ENCODE data around the gene LRRN4.

The LRRN4 gene

DNA sequence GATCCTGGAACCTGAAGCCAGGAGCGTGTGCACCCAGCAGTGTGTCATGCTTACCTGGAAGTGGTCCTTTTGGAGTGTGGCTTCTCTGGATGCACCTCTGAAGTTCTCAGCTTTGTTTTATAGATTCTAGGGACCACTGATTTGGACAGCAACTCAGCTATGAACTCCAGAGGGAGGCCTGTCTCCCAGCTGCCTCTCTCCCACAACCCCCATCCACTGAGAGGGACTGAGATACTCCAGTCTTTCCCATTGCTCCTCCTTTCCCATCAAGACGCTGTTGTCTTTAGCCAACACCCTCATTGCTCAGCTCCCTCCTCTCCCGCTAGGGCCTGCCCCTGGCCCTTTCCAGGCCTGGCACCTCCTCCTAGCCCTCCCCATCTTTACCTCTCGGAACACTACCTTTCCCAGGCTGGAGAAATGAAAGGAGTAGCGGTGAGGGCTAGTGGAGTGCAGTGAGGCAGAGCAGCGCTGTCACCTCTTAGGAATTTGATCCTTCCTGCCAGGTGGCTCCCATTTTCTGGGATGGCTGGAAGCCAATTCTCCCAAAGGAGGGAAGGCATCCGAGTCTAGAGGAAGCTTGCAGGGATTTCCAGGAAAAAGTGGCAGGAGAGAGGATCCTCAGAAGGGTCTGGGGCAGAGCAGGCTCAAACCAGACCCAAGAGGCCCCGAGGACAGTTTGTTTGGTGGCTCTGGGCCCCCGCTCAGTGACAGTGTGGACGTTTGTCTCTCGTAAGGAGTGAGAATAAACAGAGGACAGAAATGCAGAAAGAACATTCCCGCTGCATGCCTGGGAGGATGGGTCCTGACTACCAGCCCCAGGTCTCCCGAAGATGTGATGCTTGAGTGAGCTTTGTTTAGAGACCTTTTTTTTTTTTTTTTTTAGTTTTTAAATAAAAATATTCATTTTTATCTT lies at the start of gene LRRN4:
TSS of gene LRRN4 (minus strand) at position 285 of the 913 bp plus-strand sequence. CDS start 1,261 bp downstream, outside the sequence.
- Histone ChIP-seq H3K36me3 (replicated peaks; ENCODE audit: low read depth, low read length) (no peaks in the 10 kb centered on the region), H4K20me1 (ENCODE audit: insufficient read depth, low read length) (no peaks in the 10 kb centered on the region), H3K4me2 (ENCODE audit: low read length) (no peak within 1 kb of the TSS), H3K9ac (ENCODE audit: low read length) (no peak within 1 kb of the TSS), H3K4me1 (ENCODE audit: low read length) (no peaks in the 10 kb centered on the region), H3K4me3 (ENCODE audit: low read length) (no peak within 1 kb of the TSS), H3K27ac (ENCODE audit: low read length) (no peak within 1 kb of the TSS), H3K27me3 (ENCODE audit: low read depth, low read length) (peaks cover 9% of the 10 kb centered on the region), H2AFZ (ENCODE audit: low read depth, low read length) (no peak within 1 kb of the TSS), H3K79me2 (ENCODE audit: low read length) (no peaks in the 10 kb centered on the region), H3K9me3 (ENCODE audit: insufficient read depth, low read length) (no peaks in the 10 kb centered on the region)
- no peak for TF ChIP-seq EZH2phosphoT487 (IDR thresholded peaks at IDR 0.05; ENCODE audit: low read depth)
- TF ChIP-seq, protein P1, sequence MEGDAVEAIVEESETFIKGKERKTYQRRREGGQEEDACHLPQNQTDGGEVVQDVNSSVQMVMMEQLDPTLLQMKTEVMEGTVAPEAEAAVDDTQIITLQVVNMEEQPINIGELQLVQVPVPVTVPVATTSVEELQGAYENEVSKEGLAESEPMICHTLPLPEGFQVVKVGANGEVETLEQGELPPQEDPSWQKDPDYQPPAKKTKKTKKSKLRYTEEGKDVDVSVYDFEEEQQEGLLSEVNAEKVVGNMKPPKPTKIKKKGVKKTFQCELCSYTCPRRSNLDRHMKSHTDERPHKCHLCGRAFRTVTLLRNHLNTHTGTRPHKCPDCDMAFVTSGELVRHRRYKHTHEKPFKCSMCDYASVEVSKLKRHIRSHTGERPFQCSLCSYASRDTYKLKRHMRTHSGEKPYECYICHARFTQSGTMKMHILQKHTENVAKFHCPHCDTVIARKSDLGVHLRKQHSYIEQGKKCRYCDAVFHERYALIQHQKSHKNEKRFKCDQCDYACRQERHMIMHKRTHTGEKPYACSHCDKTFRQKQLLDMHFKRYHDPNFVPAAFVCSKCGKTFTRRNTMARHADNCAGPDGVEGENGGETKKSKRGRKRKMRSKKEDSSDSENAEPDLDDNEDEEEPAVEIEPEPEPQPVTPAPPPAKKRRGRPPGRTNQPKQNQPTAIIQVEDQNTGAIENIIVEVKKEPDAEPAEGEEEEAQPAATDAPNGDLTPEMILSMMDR (IDR thresholded peaks at IDR 0.05; ENCODE audit: low read depth, low read length), result no peak

DNA sequence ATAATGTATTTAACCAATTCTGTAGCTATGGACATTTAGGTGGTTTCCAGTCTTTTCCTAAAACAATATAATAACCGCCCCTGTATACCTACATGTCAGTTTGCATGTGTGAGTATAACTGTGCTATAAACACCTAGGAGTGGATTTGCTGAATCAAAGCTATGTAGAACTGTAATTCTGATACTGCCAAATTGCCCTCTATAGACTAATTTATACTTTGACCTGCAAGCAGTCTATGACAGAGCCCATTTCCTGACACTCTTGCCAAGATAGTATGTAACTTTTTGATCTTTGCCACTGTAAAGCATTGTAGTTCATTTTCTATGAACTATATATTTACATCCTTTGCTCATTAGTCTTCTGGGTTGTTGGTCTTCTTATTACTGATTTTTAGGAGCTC lies 49.4 kb upstream of the LRRN4 start:
- H3K36me3 ChIP-seq (replicated peaks; ENCODE audit: low read depth, low read length), result no peaks in the 10 kb centered on the region
- no peaks in the 10 kb centered on the region for H3K79me2 ChIP-seq (ENCODE audit: low read length)
- TF ChIP-seq, protein P1 (IDR thresholded peaks at IDR 0.05; ENCODE audit: low read depth, low read length), result no peak
- TF ChIP-seq EZH2phosphoT487 (IDR thresholded peaks at IDR 0.05; ENCODE audit: low read depth), result no peak
- H3K4me1 ChIP-seq (ENCODE audit: low read length), result no peaks in the 10 kb centered on the region
- no peaks in the 10 kb centered on the region for H4K20me1 ChIP-seq (ENCODE audit: insufficient read depth, low read length)
- no peak overlapping the region for H3K9ac ChIP-seq (ENCODE audit: low read length)
- no peak overlapping the region for H3K4me2 ChIP-seq (ENCODE audit: low read length)
- peaks cover 14% of the 10 kb centered on the region for H3K27me3 ChIP-seq (ENCODE audit: low read depth, low read length)
- H2AFZ ChIP-seq (ENCODE audit: low read depth, low read length), result no peak overlapping the region
- no peak overlapping the region for H3K27ac ChIP-seq (ENCODE audit: low read length)
- no peak overlapping the region for H3K4me3 ChIP-seq (ENCODE audit: low read length)
- no peaks in the 10 kb centered on the region for H3K9me3 ChIP-seq (ENCODE audit: insufficient read depth, low read length)

DNA sequence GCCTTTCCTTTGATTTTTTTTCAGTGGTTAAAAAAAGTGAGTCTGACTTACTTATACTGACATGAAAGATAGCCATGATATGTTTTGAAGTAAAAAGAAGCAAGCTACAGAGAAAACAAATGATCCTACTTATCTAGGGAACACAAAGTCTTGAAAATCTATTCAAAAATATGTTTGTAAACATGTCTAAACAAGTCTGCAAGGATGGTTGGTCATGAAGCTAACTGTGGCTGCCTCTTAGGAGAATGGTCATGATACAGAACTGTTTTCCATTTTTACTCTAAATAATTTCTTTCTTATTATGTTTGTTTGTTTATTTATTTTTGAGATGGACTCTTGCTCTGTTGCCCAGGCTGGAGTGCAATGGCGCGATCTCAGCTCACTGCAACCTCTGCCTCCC lies 47.5 kb upstream of the LRRN4 start:
- no peaks in the 10 kb centered on the region for H3K4me1 ChIP-seq (ENCODE audit: low read length)
- H3K27me3 ChIP-seq (ENCODE audit: low read depth, low read length), result peaks cover 21% of the 10 kb centered on the region
- no peak overlapping the region for H3K9ac ChIP-seq (ENCODE audit: low read length)
- H3K4me3 ChIP-seq (ENCODE audit: low read length), result no peak overlapping the region
- no peak overlapping the region for H3K4me2 ChIP-seq (ENCODE audit: low read length)
- no peaks in the 10 kb centered on the region for H3K36me3 ChIP-seq (replicated peaks; ENCODE audit: low read depth, low read length)
- H4K20me1 ChIP-seq (ENCODE audit: insufficient read depth, low read length), result no peaks in the 10 kb centered on the region
- H3K79me2 ChIP-seq (ENCODE audit: low read length), result no peaks in the 10 kb centered on the region
- H3K9me3 ChIP-seq (ENCODE audit: insufficient read depth, low read length), result no peaks in the 10 kb centered on the region
- no peak overlapping the region for H2AFZ ChIP-seq (ENCODE audit: low read depth, low read length)
- H3K27ac ChIP-seq (ENCODE audit: low read length), result no peak overlapping the region
- TF ChIP-seq, protein P1 (IDR thresholded peaks at IDR 0.05; ENCODE audit: low read depth, low read length), result no peak
- no peak for TF ChIP-seq EZH2phosphoT487 (IDR thresholded peaks at IDR 0.05; ENCODE audit: low read depth)

DNA sequence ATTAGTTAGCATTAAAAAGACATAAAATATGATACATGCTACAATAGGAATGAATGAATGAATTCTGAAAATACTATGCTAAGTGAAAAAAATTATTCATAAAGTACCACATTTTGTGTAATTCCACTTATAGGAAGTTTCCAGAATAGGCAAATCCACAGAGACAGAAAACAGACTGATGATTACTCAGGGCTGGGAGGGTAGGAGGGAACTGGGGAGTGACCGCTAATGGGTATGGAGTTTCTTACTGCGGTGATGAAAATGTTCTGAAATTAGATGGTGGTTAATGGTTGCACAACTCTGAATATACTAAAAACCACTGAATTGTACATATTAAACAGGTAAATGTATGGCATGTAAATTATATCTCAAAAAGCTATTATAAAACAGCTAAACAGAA lies 46.4 kb upstream of the LRRN4 start:
- H3K9me3 ChIP-seq (ENCODE audit: insufficient read depth, low read length), result no peaks in the 10 kb centered on the region
- H3K4me1 ChIP-seq (ENCODE audit: low read length), result no peaks in the 10 kb centered on the region
- H3K27ac ChIP-seq (ENCODE audit: low read length), result no peak overlapping the region
- no peak for TF ChIP-seq EZH2phosphoT487 (IDR thresholded peaks at IDR 0.05; ENCODE audit: low read depth)
- TF ChIP-seq, protein P1 (IDR thresholded peaks at IDR 0.05; ENCODE audit: low read depth, low read length), result no peak
- H2AFZ ChIP-seq (ENCODE audit: low read depth, low read length), result no peak overlapping the region
- H3K9ac ChIP-seq (ENCODE audit: low read length), result no peak overlapping the region
- no peaks in the 10 kb centered on the region for H3K36me3 ChIP-seq (replicated peaks; ENCODE audit: low read depth, low read length)
- peaks cover 23% of the 10 kb centered on the region for H3K27me3 ChIP-seq (ENCODE audit: low read depth, low read length)
- no peak overlapping the region for H3K4me3 ChIP-seq (ENCODE audit: low read length)
- H4K20me1 ChIP-seq (ENCODE audit: insufficient read depth, low read length), result no peaks in the 10 kb centered on the region
- H3K79me2 ChIP-seq (ENCODE audit: low read length), result no peaks in the 10 kb centered on the region
- no peak overlapping the region for H3K4me2 ChIP-seq (ENCODE audit: low read length)
